Measurements from ENCODE around the gene CDC42BPA. TPM values are rescaled to one million over a fixed set of nuclear protein-coding genes. Genes with fewer than 3 reads are reported as not detected.
"Not testable (repeated sequence)": the region's sequence is repeated elsewhere in the genome, so short reads cannot be mapped to it uniquely, and the experiment has no call there.

CDC42BPA gene
- total RNA-seq, 8 experiments from 2014 or later, result 36.0 to 89.0 (median 67.4) TPM

GRCh38 chr1:227298512-227299240 lies 19.6 kb downstream of the CDC42BPA start:
- H3K4me1 ChIP-seq (replicated peaks in 1 of 2), result no peaks in the 10 kb centered on the region
- in situ Hi-C loops (cut with MboI; ENCODE audit: low pct_unique_long_range_greater_than_20kb in 2 of 9, low sequenced_read_pairs in 9 of 9, unreplicated experiment in 9 of 9), result no loop called here
- WGBS, 10 experiments, result 0 to 88% (median 67%) methylated on average over 1 to 3 of the region's 3 CpGs; no CpG with 5 or more reads in 1 of the 10 experiments
- H3K4me3 ChIP-seq, result no peak overlapping the region
- ATAC-seq (replicated peaks in 6 of 8), result peak in 1 of 8 experiments; percentile 23
- H3K27ac ChIP-seq, result no peak overlapping the region

DNA sequence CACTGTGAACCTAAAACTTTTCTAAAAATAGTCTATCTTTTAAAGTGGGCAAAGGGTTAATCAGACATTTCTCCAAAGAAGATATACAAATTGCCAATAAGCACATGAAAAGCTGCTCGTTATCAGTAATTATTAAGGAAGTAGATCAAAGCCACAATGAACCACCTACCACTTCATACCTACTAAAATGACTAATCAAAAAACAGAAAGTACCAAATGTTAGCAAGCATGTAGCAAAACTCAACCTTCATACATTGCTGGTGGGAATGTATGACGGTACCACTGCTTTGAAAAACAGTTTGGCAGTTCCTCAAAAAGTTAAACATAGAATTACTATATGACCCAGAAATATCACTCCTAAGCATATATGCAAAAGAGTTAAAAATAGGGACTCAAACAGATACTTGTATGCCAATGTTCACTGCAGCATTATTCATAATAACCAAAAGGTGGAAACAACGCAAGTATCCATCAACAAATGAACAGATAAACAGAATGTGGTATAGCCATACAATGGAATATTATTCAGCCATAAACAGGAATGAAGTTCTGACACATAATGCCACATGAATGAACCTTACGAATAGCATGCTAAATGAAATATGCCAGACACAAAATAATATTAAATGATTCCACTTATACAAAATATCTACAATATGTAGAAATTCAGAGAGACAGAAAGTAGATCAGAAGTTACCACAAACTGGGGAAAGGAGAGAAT lies 21.1 kb downstream of the CDC42BPA start:
- Histone ChIP-seq H3K27ac (no peak overlapping the region), H3K4me1 (replicated peaks in 1 of 2) (no peaks in the 10 kb centered on the region), H3K4me3 (no peak overlapping the region)
- in situ Hi-C loops (cut with MboI; ENCODE audit: low pct_unique_long_range_greater_than_20kb in 2 of 9, low sequenced_read_pairs in 9 of 9, unreplicated experiment in 9 of 9), result no loop called here
- ATAC-seq (replicated peaks in 6 of 8), result no peak
- 82 to 100% (median 96%) methylated on average over 1 to 4 of the region's 4 CpGs for WGBS, 10 experiments

- in situ Hi-C loops (cut with MboI; ENCODE audit: low pct_unique_long_range_greater_than_20kb in 2 of 9, low sequenced_read_pairs in 9 of 9, unreplicated experiment in 9 of 9), result no loop called here
- Histone ChIP-seq H3K4me3 (no peak overlapping the region), H3K4me1 (replicated peaks in 1 of 2) (no peaks in the 10 kb centered on the region), H3K27ac (no peak overlapping the region)
- WGBS, 10 experiments, result 0 to 100% (median 73%) methylated on average over 1 to 3 of the region's 3 CpGs; no CpG with 5 or more reads in 1 of the 10 experiments
- peak in 2 of 8 experiments; percentile 67 to 77 for ATAC-seq (replicated peaks in 6 of 8)
Observed at GRCh38 chr1:227295609-227296008, 22.7 kb downstream of the CDC42BPA start.

DNA sequence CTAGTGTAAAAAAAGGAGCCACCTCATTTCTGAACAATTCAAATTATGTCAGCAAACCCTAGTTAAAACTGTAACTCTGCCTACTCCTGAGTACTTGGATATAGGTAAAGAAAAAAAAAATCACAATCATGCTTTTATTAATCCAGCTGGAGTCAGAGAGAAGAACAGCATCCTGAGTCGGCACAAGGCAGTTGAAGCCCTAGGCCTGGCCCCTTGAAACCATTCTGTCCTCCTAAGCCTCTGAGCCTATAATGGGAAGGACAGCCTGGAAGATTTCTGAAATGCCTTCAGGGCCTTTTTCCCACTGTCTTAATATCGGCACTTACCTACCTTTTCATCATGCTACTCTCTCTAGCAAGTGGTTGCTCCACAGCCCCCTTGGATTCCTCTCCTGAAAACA lies 32.5 kb downstream of the CDC42BPA start:
- 94 to 100% (median 100%) methylated on average over 1 to 2 of the region's 2 CpGs; no CpG with 5 or more reads in 3 of the 10 experiments for WGBS, 10 experiments
- Histone ChIP-seq H3K4me3 (no peak overlapping the region), H3K4me1 (replicated peaks in 1 of 2) (no peaks in the 10 kb centered on the region), H3K27ac (no peak overlapping the region)
- in situ Hi-C loops (cut with MboI; ENCODE audit: low pct_unique_long_range_greater_than_20kb in 2 of 9, low sequenced_read_pairs in 9 of 9, unreplicated experiment in 9 of 9), result no loop called here
- ATAC-seq (replicated peaks in 6 of 8), result no peak

DNA sequence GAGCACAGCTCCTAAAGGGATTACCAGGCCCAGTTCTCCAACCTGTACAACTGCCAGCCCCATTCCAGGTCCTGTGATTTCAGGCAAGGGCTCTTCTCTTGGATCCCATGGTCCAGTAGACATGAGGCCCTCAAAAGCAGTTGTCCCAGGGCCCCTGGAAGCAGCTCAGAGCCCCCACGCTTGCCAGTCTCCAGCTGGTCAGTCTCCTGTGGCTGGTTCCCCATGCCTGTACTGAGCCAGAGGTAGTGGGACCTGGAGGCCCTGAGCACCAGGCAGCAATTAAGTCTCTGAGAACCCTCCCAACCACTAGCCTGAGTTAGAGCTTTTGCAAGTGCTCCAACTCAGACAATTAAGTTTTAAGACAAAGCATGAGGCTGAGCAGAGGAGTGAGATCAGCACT lies 36.9 kb downstream of the CDC42BPA start:
- in situ Hi-C loops (cut with MboI; ENCODE audit: low pct_unique_long_range_greater_than_20kb in 2 of 9, low sequenced_read_pairs in 9 of 9, unreplicated experiment in 9 of 9), result no loop called here
- ATAC-seq (replicated peaks in 6 of 8), result no peak
- H3K4me1 ChIP-seq (replicated peaks in 1 of 2), result no peaks in the 10 kb centered on the region
- H3K27ac ChIP-seq, result no peak overlapping the region
- H3K4me3 ChIP-seq, result no peak overlapping the region
- no CpG with 5 or more reads among the region's 1 CpG for WGBS, 10 experiments

- Histone ChIP-seq H3K4me3 (no peak overlapping the region), H3K4me1 (replicated peaks in 1 of 2) (no peaks in the 10 kb centered on the region), H3K27ac (no peak overlapping the region)
- in situ Hi-C loops (cut with MboI; ENCODE audit: low pct_unique_long_range_greater_than_20kb in 2 of 9, low sequenced_read_pairs in 9 of 9, unreplicated experiment in 9 of 9), result no loop called here
- ATAC-seq (replicated peaks in 6 of 8), result no peak
- WGBS, 10 experiments, result 86 to 100% (median 100%) methylated on average over 1 of the region's 1 CpG; no CpG with 5 or more reads in 6 of the 10 experiments
Observed at GRCh38 chr1:227280836-227281235, 37.5 kb downstream of the CDC42BPA start.

GRCh38 chr1:227276156-227276693 lies 42.1 kb downstream of the CDC42BPA start:
- in situ Hi-C loops (cut with MboI; ENCODE audit: low pct_unique_long_range_greater_than_20kb in 2 of 9, low sequenced_read_pairs in 9 of 9, unreplicated experiment in 9 of 9), result loop anchor here in 1 of 9 experiments (10.0 kb wide), 1 partner anchor 61 kb away; no protein-coding TSS in a partner anchor
- H3K4me1 ChIP-seq (replicated peaks in 1 of 2); ATAC-seq (replicated peaks in 6 of 8); H3K27ac ChIP-seq; H3K4me3 ChIP-seq: not testable (repeated sequence)
- WGBS, 10 experiments, result no CpG with 5 or more reads among the region's 44 CpGs

DNA sequence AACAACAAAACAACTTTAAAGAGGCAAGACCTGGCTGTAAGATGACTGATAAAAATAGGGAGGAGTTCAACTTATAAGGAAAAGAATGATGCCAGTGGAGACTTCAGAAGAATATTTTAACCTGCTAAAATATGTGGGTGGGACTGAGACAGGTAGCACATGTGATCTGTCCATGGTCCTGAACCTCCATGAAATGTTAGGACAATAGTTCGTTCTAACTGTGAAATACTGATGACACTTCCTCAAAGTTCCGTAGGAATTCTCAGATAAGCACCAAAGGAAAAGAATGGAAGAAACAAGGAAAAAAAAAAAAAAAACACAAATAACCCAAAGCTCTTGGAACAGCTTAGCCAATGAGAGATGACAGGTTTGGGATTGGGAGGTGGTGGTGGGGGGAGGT lies 44.7 kb downstream of the CDC42BPA start:
- Histone ChIP-seq H3K4me3 (no peak overlapping the region), H3K27ac (no peak overlapping the region), H3K4me1 (replicated peaks in 1 of 2) (no peaks in the 10 kb centered on the region)
- 0 to 50% (median 0%) methylated on average over 1 to 2 of the region's 2 CpGs; no CpG with 5 or more reads in 1 of the 10 experiments for WGBS, 10 experiments
- no peak for ATAC-seq (replicated peaks in 6 of 8)
- in situ Hi-C loops (cut with MboI; ENCODE audit: low pct_unique_long_range_greater_than_20kb in 2 of 9, low sequenced_read_pairs in 9 of 9, unreplicated experiment in 9 of 9), result loop anchor here in 1 of 9 experiments (10.0 kb wide), 1 partner anchor 59 kb away; no protein-coding TSS in a partner anchor

- no peak for ATAC-seq (replicated peaks in 6 of 8)
- H3K4me3 ChIP-seq, result no peak overlapping the region
- H3K4me1 ChIP-seq (replicated peaks in 1 of 2), result no peaks in the 10 kb centered on the region
- H3K27ac ChIP-seq, result no peak overlapping the region
- in situ Hi-C loops (cut with MboI; ENCODE audit: low pct_unique_long_range_greater_than_20kb in 2 of 9, low sequenced_read_pairs in 9 of 9, unreplicated experiment in 9 of 9), result loop anchor here in 1 of 9 experiments (10.0 kb wide), 1 partner anchor 58 kb away; no protein-coding TSS in a partner anchor
Observed at GRCh38 chr1:227272428-227272827, 45.9 kb downstream of the CDC42BPA start.

- no peaks in the 10 kb centered on the region for H3K4me1 ChIP-seq (replicated peaks in 1 of 2)
- WGBS, 10 experiments, result 0 to 100% (median 97%) methylated on average over 1 to 2 of the region's 2 CpGs; no CpG with 5 or more reads in 5 of the 10 experiments
- no peak overlapping the region for H3K4me3 ChIP-seq
- H3K27ac ChIP-seq, result no peak overlapping the region
- ATAC-seq (replicated peaks in 6 of 8), result peak in 1 of 8 experiments; percentile 64
- in situ Hi-C loops (cut with MboI; ENCODE audit: low pct_unique_long_range_greater_than_20kb in 2 of 9, low sequenced_read_pairs in 9 of 9, unreplicated experiment in 9 of 9), result loop anchor here in 1 of 9 experiments (10.0 kb wide), 1 partner anchor 56 kb away; no protein-coding TSS in a partner anchor
Observed at GRCh38 chr1:227270554-227270953, 47.7 kb downstream of the CDC42BPA start.

DNA sequence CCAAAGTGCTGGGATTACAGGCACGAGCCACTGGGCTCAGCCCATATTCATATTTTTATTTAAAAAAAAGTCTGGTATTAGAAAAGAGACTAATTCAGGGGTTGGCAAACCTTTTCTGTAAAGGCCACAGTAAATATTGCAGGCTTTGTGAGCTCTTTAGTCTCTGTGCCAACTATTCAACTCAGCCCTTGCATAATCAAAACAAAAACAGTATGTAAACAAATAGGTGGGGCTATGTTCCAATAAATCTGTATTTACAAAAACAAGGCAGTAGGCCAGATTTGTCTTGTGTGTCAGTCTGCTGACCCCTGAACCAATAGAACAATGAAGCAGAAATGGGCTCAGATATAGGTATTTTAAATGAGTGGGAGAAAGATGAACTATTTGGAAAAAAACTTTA lies 49.3 kb downstream of the CDC42BPA start:
- in situ Hi-C loops (cut with MboI; ENCODE audit: low pct_unique_long_range_greater_than_20kb in 2 of 9, low sequenced_read_pairs in 9 of 9, unreplicated experiment in 9 of 9), result no loop called here

DNA sequence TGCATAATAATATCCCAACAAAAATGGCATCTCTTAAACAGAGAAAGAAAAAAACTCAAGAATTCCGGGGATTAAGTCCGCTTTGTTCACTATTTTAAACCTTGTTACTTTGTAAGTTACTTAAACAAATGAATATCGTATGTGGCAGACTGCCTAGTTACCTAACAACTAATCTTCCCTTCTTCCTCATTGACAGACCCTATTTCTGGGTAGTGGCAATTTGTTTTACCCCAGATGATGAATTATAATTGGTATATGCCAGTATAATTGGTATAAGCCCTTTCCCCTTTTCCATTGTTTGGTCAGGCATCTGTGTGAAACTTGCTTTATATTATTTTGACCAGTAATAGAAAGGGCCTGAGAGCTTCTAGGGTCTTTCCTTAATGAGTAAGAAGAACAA lies 52.4 kb downstream of the CDC42BPA start:
- Histone ChIP-seq H3K4me1 (replicated peaks in 1 of 2) (no peaks in the 10 kb centered on the region), H3K4me3 (no peak overlapping the region), H3K27ac (no peak overlapping the region)
- ATAC-seq (replicated peaks in 6 of 8), result no peak
- in situ Hi-C loops (cut with MboI; ENCODE audit: low pct_unique_long_range_greater_than_20kb in 2 of 9, low sequenced_read_pairs in 9 of 9, unreplicated experiment in 9 of 9), result no loop called here
- 83 to 97% (median 93%) methylated on average over 2 to 3 of the region's 3 CpGs; no CpG with 5 or more reads in 1 of the 10 experiments for WGBS, 10 experiments

More for the DNA sequence above, 49.3 kb downstream of the CDC42BPA start:
- Histone ChIP-seq H3K27ac (no peak overlapping the region), H3K4me3 (no peak overlapping the region), H3K4me1 (replicated peaks in 1 of 2) (no peaks in the 10 kb centered on the region)
- peak in 3 of 8 experiments; percentile 81 to 95 (median 94) for ATAC-seq (replicated peaks in 6 of 8)
- WGBS, 10 experiments, result 0 to 100% (median 86%) methylated on average over 1 of the region's 1 CpG; no CpG with 5 or more reads in 3 of the 10 experiments

GRCh38 chr1:227263869-227264268 lies 54.4 kb downstream of the CDC42BPA start:
- in situ Hi-C loops (cut with MboI; ENCODE audit: low pct_unique_long_range_greater_than_20kb in 2 of 9, low sequenced_read_pairs in 9 of 9, unreplicated experiment in 9 of 9), result no loop called here
- WGBS, 10 experiments, result 50% methylated on average over 1 of the region's 1 CpG; no CpG with 5 or more reads in 9 of the 10 experiments

More at GRCh38 chr1:227263869-227264268, 54.4 kb downstream of the CDC42BPA start:
- ATAC-seq (replicated peaks in 6 of 8), result peak in 1 of 8 experiments; percentile 72
- Histone ChIP-seq H3K4me1 (replicated peaks in 1 of 2) (no peaks in the 10 kb centered on the region), H3K4me3 (no peak overlapping the region), H3K27ac (no peak overlapping the region)
